HG03280 (cell line): ENCODE data around the gene SPIRE2.
A peak's percentile ranks its signal among the peaks of the same experiment; 100 is the strongest.
"Not testable (repeated sequence)": the region's sequence is repeated elsewhere in the genome, so short reads cannot be mapped to it uniquely, and the experiment has no call there.

Source experiments
- ATAC-seq: cut with Tn5 transposase; IDR thresholded peaks from one replicate; pipeline ENCODE4 v1.9.1; 2021; ENCODE audit warnings: mild to moderate bottlenecking, moderate library complexity; ENCODE audit not compliant: unreplicated experiment

Gene SPIRE2

GRCh38 chr16:89912143-89912542, 83.9 kb downstream of the SPIRE2 start:
- ATAC-seq, result no peak

- no peak for ATAC-seq
Observed at GRCh38 chr16:89912627-89913026, 84.4 kb downstream of the SPIRE2 start.

GRCh38 chr16:89913408-89914387, 85.4 kb downstream of the SPIRE2 start:
- no peak for ATAC-seq

GRCh38 chr16:89914642-89915285, 86.5 kb downstream of the SPIRE2 start:
- ATAC-seq, result not testable (repeated sequence)

- no peak for ATAC-seq
Observed at GRCh38 chr16:89915303-89916232, 87.3 kb downstream of the SPIRE2 start.

- ATAC-seq, result peak; percentile 79
Observed at GRCh38 chr16:89917773-89918452, 89.6 kb downstream of the SPIRE2 start.

GRCh38 chr16:89918453-89919347, 90.4 kb downstream of the SPIRE2 start, which contains the start of gene MC1R:
MC1R (plus strand) TSS chr16:89918862; CDS start chr16:89919259, 397 bp downstream.
- no peak for ATAC-seq

- no peak for ATAC-seq
Observed at GRCh38 chr16:89919535-89920406, 91.5 kb downstream of the SPIRE2 start.

GRCh38 chr16:89920723-89921122, 92.4 kb downstream of the SPIRE2 start:
- no peak for ATAC-seq
